ENCODE data around the gene SLC13A5. TPM values are rescaled to one million over a fixed set of nuclear protein-coding genes. Genes with fewer than 3 reads are reported as not detected.

SLC13A5 gene
- total RNA-seq, 4 donors from 2014 or later: 0.25 TPM; not detected in 3

GRCh38 chr17:6703751-6704150 is 9.4 kb downstream of the SLC13A5 start:
- no peak for DNase-seq (ENCODE audit: low spot score)
- no peak for ATAC-seq (ENCODE audit: low FRiP score)
- TF ChIP-seq CTCF (IDR thresholded peaks at IDR 0.05): no peak

GRCh38 chr17:6702567-6703215 is 10.5 kb downstream of the SLC13A5 start:
- TF ChIP-seq CTCF (IDR thresholded peaks at IDR 0.05): no peak
- DNase-seq (ENCODE audit: low spot score): no peak
- no peak for ATAC-seq (ENCODE audit: low FRiP score)

GRCh38 chr17:6701719-6702118 is 11.4 kb downstream of the SLC13A5 start:
- no peak for TF ChIP-seq CTCF (IDR thresholded peaks at IDR 0.05)
- DNase-seq (ENCODE audit: low spot score) (no peak), ATAC-seq (ENCODE audit: low FRiP score) (no peak)

- TF ChIP-seq CTCF (IDR thresholded peaks at IDR 0.05): no peak
- ATAC-seq (ENCODE audit: low FRiP score): no peak
- DNase-seq (ENCODE audit: low spot score): no peak
Measured at GRCh38 chr17:6700948-6701307, 12.2 kb downstream of the SLC13A5 start.

- ATAC-seq (ENCODE audit: low FRiP score): no peak
- DNase-seq (ENCODE audit: low spot score): no peak
- no peak for TF ChIP-seq CTCF (IDR thresholded peaks at IDR 0.05)
Measured at GRCh38 chr17:6699997-6700947, 12.9 kb downstream of the SLC13A5 start.

- DNase-seq (ENCODE audit: low spot score): no peak
- TF ChIP-seq CTCF (IDR thresholded peaks at IDR 0.05): no peak
- ATAC-seq (ENCODE audit: low FRiP score): no peak
Measured at GRCh38 chr17:6698004-6698403, 15.2 kb downstream of the SLC13A5 start.
